H1 (cell line): Measurements from ENCODE around the gene P3H1. TPM values are rescaled to one million over a fixed set of nuclear protein-coding genes. Genes with fewer than 3 reads are reported as not detected.
A peak's percentile ranks its signal among the peaks of the same experiment; 100 is the strongest.

ENCODE experiments used
- CTCF ChIA-PET: fragments of 300-600 bp; sonication (Branson Sonifier 250); formaldehyde crosslinking; loops from one replicate; lab custom pipeline; 2021; ENCODE audit not compliant: partially characterized antibody; lab: Charles Lee
- POLR2A ChIA-PET: fragments of 300-600 bp; sonication (Branson Sonifier 250); formaldehyde crosslinking; loops from one replicate; lab custom pipeline; 2021; ENCODE audit warnings: inconsistent platforms; ENCODE audit not compliant: partially characterized antibody; lab: Charles Lee
- DNase-seq, 2 experiments: peaks; one replicate each; pipeline versions ENCODE4 v3.0.0 to v3.0.0-alpha.2; 2010 to 2022; ENCODE audit warnings: low spot score in 2 of 2, low read depth in 1 of 2, mixed read lengths in 1 of 2
- FAIRE-seq: peaks from 2 replicates; lab custom pipeline; 2011; peaks lifted over from hg19 to GRCh38; lab: Jason Lieb, UNC
- H2AFZ ChIP-seq: 2 replicates; pipeline ENCODE4 v1.8.1; 2012; ENCODE audit warnings: low read length, inconsistent platforms
- H2AK5ac ChIP-seq: 2 replicates; pipeline ENCODE4 v1.6.1; 2013; ENCODE audit warnings: low read depth, low read length
- H2BK120ac ChIP-seq: replicated peaks from 2 replicates; pipeline ENCODE3; 2013; ENCODE audit warnings: low read depth, low read length, inconsistent platforms
- H2BK12ac ChIP-seq: 2 replicates; pipeline ENCODE4 v1.6.1; 2013; ENCODE audit warnings: low read depth, low read length
- H2BK15ac ChIP-seq: 2 replicates; pipeline ENCODE4 v1.6.1; 2013; ENCODE audit warnings: low read length
- H2BK20ac ChIP-seq: 2 replicates; pipeline ENCODE4 v1.6.1; 2013; ENCODE audit warnings: low read length
- H2BK5ac ChIP-seq: 2 replicates; pipeline ENCODE4 v1.6.1; 2013; ENCODE audit warnings: low read depth, low read length
- H3K14ac ChIP-seq: 2 replicates; pipeline ENCODE4 v1.6.1; 2013; ENCODE audit warnings: inconsistent platforms; ENCODE audit not compliant: insufficient read length
- H3K18ac ChIP-seq: 2 replicates; pipeline ENCODE4 v1.6.1; 2013; ENCODE audit warnings: low read length; ENCODE audit errors: extremely low read depth
- H3K23ac ChIP-seq: 2 replicates; pipeline ENCODE4 v1.6.1; 2013; ENCODE audit warnings: inconsistent platforms; ENCODE audit not compliant: insufficient read length
- H3K23me2 ChIP-seq: 2 replicates; pipeline ENCODE4 v1.6.1; 2013; ENCODE audit warnings: low read depth, low read length
- H3K27ac ChIP-seq: 2 replicates; pipeline ENCODE4 v1.6.1; 2011; ENCODE audit warnings: low read depth, low read length, inconsistent platforms
- H3K27me3 ChIP-seq, 4 experiments: replicated peaks in 1 of 4; 1 replicate in 1 of 4; 2 replicates in 3 of 4; pipeline versions ENCODE4 v1.6.1 to v1.8.1; 2011 to 2013; ENCODE audit warnings: low read length in 3 of 4, mild to moderate bottlenecking in 3 of 4, inconsistent platforms in 2 of 4, mixed read lengths in 2 of 4, moderate library complexity in 1 of 4; ENCODE audit not compliant: control insufficient read depth in 3 of 4, insufficient read depth in 3 of 4; ENCODE audit errors: extremely low read depth in 1 of 4
- H3K36me3 ChIP-seq, 4 experiments: 2 replicates each; pipeline versions ENCODE4 v1.6.1 to v1.8.1; 2011 to 2013; ENCODE audit warnings: mild to moderate bottlenecking in 4 of 4, low read length in 3 of 4, moderate library complexity in 2 of 4, control low read depth in 1 of 4, inconsistent platforms in 1 of 4; ENCODE audit not compliant: insufficient read depth in 4 of 4, control insufficient read depth in 2 of 4
- H3K4ac ChIP-seq: replicated peaks from 2 replicates; pipeline ENCODE3; 2013; ENCODE audit warnings: low read length, low read depth, mixed read lengths, inconsistent platforms; ENCODE audit not compliant: insufficient read length
- H3K4me1 ChIP-seq, 4 experiments: replicated peaks in 1 of 4; 1 replicate in 1 of 4; 2 replicates in 3 of 4; pipeline versions ENCODE4 v1.6.1 to v1.8.1; 2011 to 2013; ENCODE audit warnings: low read length in 3 of 4, inconsistent platforms in 2 of 4, mixed read lengths in 1 of 4; ENCODE audit not compliant: insufficient read depth in 4 of 4, control insufficient read depth in 3 of 4
- H3K4me2 ChIP-seq, 2 experiments: 2 replicates each; pipeline versions ENCODE4 v1.6.1 to v1.8.1; 2011 to 2013; ENCODE audit warnings: low read depth in 2 of 2, low read length in 2 of 2, control low read depth in 1 of 2, inconsistent platforms in 1 of 2, mild to moderate bottlenecking in 1 of 2; ENCODE audit not compliant: insufficient read depth in 1 of 2
- H3K4me3 ChIP-seq, 4 experiments: fragments of 200-600, 300-600 bp in 1 of 4; sonication (generic), shearing (Covaris generic), sonication (Bioruptor Twin) in 1 of 4; 2 replicates each; pipeline versions ENCODE4 v1.5.1 to v1.8.1; 2011 to 2016; ENCODE audit warnings: low read length in 4 of 4, low read depth in 3 of 4, control low read depth in 2 of 4, inconsistent platforms in 2 of 4, mild to moderate bottlenecking in 2 of 4, mixed read lengths in 1 of 4, moderate library complexity in 1 of 4; ENCODE audit not compliant: insufficient read depth in 2 of 4; ENCODE audit errors: extremely low read depth in 1 of 4
- H3K56ac ChIP-seq: replicated peaks from 2 replicates; pipeline ENCODE3; 2013; ENCODE audit warnings: low read depth, mild to moderate bottlenecking, mixed read lengths, low read length, inconsistent platforms; ENCODE audit not compliant: insufficient read length
- H3K79me1 ChIP-seq: 2 replicates; pipeline ENCODE4 v1.6.1; 2013; ENCODE audit warnings: low read depth, low read length, control low read depth
- H3K79me2 ChIP-seq, 2 experiments: 2 replicates each; pipeline versions ENCODE4 v1.6.1 to v1.8.1; 2012 to 2013; ENCODE audit warnings: low read length in 2 of 2, mild to moderate bottlenecking in 2 of 2, inconsistent platforms in 1 of 2; ENCODE audit not compliant: insufficient read depth in 2 of 2, control insufficient read depth in 1 of 2
- H3K9ac ChIP-seq, 4 experiments: replicated peaks in 1 of 4; 1 replicate in 1 of 4; 2 replicates in 3 of 4; pipeline versions ENCODE4 v1.6.1 to v1.8.1; 2011 to 2013; ENCODE audit warnings: low read depth in 3 of 4, low read length in 3 of 4, control low read depth in 2 of 4, mild to moderate bottlenecking in 2 of 4, moderate library complexity in 2 of 4, inconsistent platforms in 1 of 4; ENCODE audit errors: extremely low read depth in 1 of 4
- H3K9me3 ChIP-seq, 2 experiments: 2 replicates each; pipeline versions ENCODE4 v1.6.1 to v1.8.1; 2012 to 2013; ENCODE audit warnings: mild to moderate bottlenecking in 2 of 2, moderate library complexity in 2 of 2, control low read depth in 1 of 2, inconsistent platforms in 1 of 2, low read depth in 1 of 2, low read length in 1 of 2, mixed read lengths in 1 of 2; ENCODE audit not compliant: insufficient read depth in 2 of 2
- H4K20me1 ChIP-seq, 2 experiments: replicated peaks in 1 of 2; 2 replicates each; pipeline versions ENCODE3 to v1.8.1; 2011 to 2013; ENCODE audit warnings: inconsistent platforms in 2 of 2, low read length in 2 of 2, mild to moderate bottlenecking in 1 of 2; ENCODE audit not compliant: insufficient read depth in 2 of 2, control insufficient read depth in 1 of 2
- H4K5ac ChIP-seq: 2 replicates; pipeline ENCODE4 v1.6.1; 2013; ENCODE audit warnings: low read length, low read depth, mixed read lengths, inconsistent platforms; ENCODE audit not compliant: insufficient read length
- H4K8ac ChIP-seq: 2 replicates; pipeline ENCODE4 v1.8.0; 2013; ENCODE audit warnings: mild to moderate bottlenecking, moderate library complexity, low read length, inconsistent platforms; ENCODE audit not compliant: insufficient read depth; ENCODE audit errors: extremely low read depth
- H4K91ac ChIP-seq: replicated peaks from 2 replicates; pipeline ENCODE3; 2013; ENCODE audit warnings: low read length, mixed read lengths, inconsistent platforms; ENCODE audit not compliant: insufficient read length
- CTBP2 ChIP-seq: IDR thresholded peaks from 2 replicates; pipeline ENCODE4 v1.7.0; 2011; ENCODE audit warnings: borderline replicate concordance, mild to moderate bottlenecking, moderate library complexity, mixed read lengths, low read length; ENCODE audit not compliant: insufficient read depth, insufficient read length
- EGR1 ChIP-seq: IDR thresholded peaks from 2 replicates; pipeline ENCODE4 v1.6.1; 2011; ENCODE audit warnings: low read depth, low read length, borderline replicate concordance
- KDM1A ChIP-seq: fragments of 200-600, 300-600 bp; sonication (generic); IDR thresholded peaks from 2 replicates; pipeline ENCODE4 v1.7.1; 2016; ENCODE audit warnings: mild to moderate bottlenecking, low read length, borderline replicate concordance
- MAFK ChIP-seq: IDR thresholded peaks from 2 replicates; pipeline ENCODE4 v1.6.1; 2012; ENCODE audit warnings: low read depth, mild to moderate bottlenecking, improper control_type of control experiment, low read length
- POLR2AphosphoS5 ChIP-seq: IDR thresholded peaks from 2 replicates; pipeline ENCODE4 v1.6.1; 2011; ENCODE audit warnings: low read depth, low read length
- SAP30 ChIP-seq: fragments of 300-600 bp; sonication (generic); IDR thresholded peaks from 2 replicates; pipeline ENCODE4 v1.7.1; 2012; ENCODE audit warnings: low read length, moderate library complexity, mild to moderate bottlenecking, inconsistent platforms; ENCODE audit not compliant: insufficient read depth, insufficient replicate concordance
- SP2 ChIP-seq: IDR thresholded peaks from 2 replicates; pipeline ENCODE4 v1.6.1; 2012; ENCODE audit warnings: mild to moderate bottlenecking, low read length, inconsistent platforms
- SUZ12 ChIP-seq: fragments of 200-600 bp; sonication (generic); IDR thresholded peaks from 2 replicates; pipeline ENCODE4 v1.6.1; 2012; ENCODE audit warnings: mild to moderate bottlenecking, inconsistent platforms, low read length, moderate library complexity, mixed read lengths
- YY1 ChIP-seq: IDR thresholded peaks from 2 replicates; pipeline ENCODE4 v1.6.1; 2011; ENCODE audit warnings: low read depth, mild to moderate bottlenecking, low read length
- WGBS, 2 experiments: shearing (Covaris generic) in 1 of 2; methylation state at CpG; one replicate each; pipeline versions ENCODE4 v1.1.6 to v1.1.7; 2013 to 2015; ENCODE audit warnings: low lambda C conversion rate in 2 of 2, mixed read lengths in 2 of 2, inconsistent platforms in 1 of 2, low coverage in 1 of 2, missing lambda C conversion rate in 1 of 2; ENCODE audit not compliant: insufficient replicate concordance in 2 of 2, insufficient coverage in 1 of 2, insufficient read length in 1 of 2; ENCODE audit errors: extremely low coverage in 1 of 2, missing lambda C conversion rate in 1 of 2; 5-methylcytosine and 5-hydroxymethylcytosine counted together
- polyA plus RNA-seq, 7 experiments: library from polyadenylated mRNA; depleted of rRNA in 3 of 7; stranded (reverse) in 5 of 7; unstranded in 2 of 7; fragments of >200 nt in 5 of 7; fragments of 200-250 nt in 2 of 7; gene quantifications; 1 replicate in 5 of 7; 2 replicates in 1 of 7; 4 replicates in 1 of 7; pipeline versions ENCODE4 v1.2.1 to v1.2.3, GENCODE V29; 2011 to 2013; ENCODE audit warnings: missing spikeins in 2 of 7, mixed read lengths in 2 of 7
- total RNA-seq: library from RNA; stranded (reverse); fragmentation: NEBNext Ultra II Directional; extraction: Animal tissue kit (Norgen Biotek cat#: 25700); gene quantifications from 2 replicates; pipeline ENCODE4 v1.2.1, GENCODE V29; 2021
- TF ChIP-seq, protein P1 (sequence below): IDR thresholded peaks from 2 replicates; pipeline ENCODE4 v1.6.1; 2012; ENCODE audit warnings: inconsistent platforms
- TF ChIP-seq, protein P2 (sequence below), 3 experiments: IDR thresholded peaks; 1 replicate in 2 of 3; 2 replicates in 1 of 3; pipeline versions ENCODE4 v1.5.1 to v1.6.1; 2011; ENCODE audit warnings: low read length in 3 of 3, mild to moderate bottlenecking in 3 of 3, inconsistent platforms in 2 of 3, low read depth in 1 of 3, moderate library complexity in 1 of 3; ENCODE audit not compliant: insufficient read depth in 1 of 3; ENCODE audit errors: control extremely low read depth in 1 of 3

The P3H1 gene
- total and polyA plus RNA-seq, 2 of the 8 experiments (the other 6 are each of a cell fraction or from before 2014, with no cell fraction given) = 58.4 to 87.5 TPM

DNA sequence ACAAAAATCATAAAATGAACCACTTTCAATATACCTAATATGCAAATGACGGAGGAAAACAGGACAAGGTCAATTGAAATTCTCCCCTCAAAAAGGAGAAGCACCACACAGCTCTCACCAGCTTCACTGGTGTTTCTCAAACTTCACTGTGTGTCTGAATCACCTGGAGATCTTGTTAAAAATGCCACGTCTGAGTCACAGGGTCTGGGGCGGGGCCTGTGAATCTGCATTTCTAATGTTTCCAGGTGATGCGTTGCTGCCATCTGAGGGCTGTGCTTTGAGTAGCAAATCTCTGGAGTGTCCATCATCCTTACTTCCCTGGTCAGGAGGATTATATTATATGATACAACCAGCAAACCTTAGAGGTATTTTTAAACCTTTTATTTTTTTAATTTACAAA lies 35.8 kb downstream of the P3H1 start:
- ChIA-PET POLR2A (interaction anchor here (1.6 kb wide), 1 partner anchor 14 kb away, joined by 5 read pairs; no protein-coding TSS in a partner anchor), CTCF (interaction anchor here (0.7 to 1.5 kb wide), 8 partner anchors 14 to 951 kb away, joined by 3 to 6 read pairs (median 3); no protein-coding TSS in a partner anchor)
- H3K56ac ChIP-seq = no peak overlapping the region
- H3K79me2 ChIP-seq = no peaks in the 10 kb centered on the region
- H3K79me1 ChIP-seq = no peaks in the 10 kb centered on the region
- peak in 1 of 2 experiments; percentile 58 for DNase-seq
- no peak overlapping the region for H2BK20ac ChIP-seq
- H3K4me2 ChIP-seq = no peak overlapping the region
- H2BK12ac ChIP-seq = no peak overlapping the region
- H3K23ac ChIP-seq = no peak overlapping the region
- no peak overlapping the region for H3K18ac ChIP-seq
- no peaks in the 10 kb centered on the region for H3K27me3 ChIP-seq
- no peaks in the 10 kb centered on the region for H3K9me3 ChIP-seq
- H3K14ac ChIP-seq = no peak overlapping the region
- FAIRE-seq = no peak
- no peak overlapping the region for H3K9ac ChIP-seq
- H3K23me2 ChIP-seq = no peaks in the 10 kb centered on the region
- H2BK120ac ChIP-seq = no peak overlapping the region
- no peak overlapping the region for H2AFZ ChIP-seq
- no peak overlapping the region for H2BK15ac ChIP-seq
- H4K20me1 ChIP-seq = peaks cover 0 to 3% of the 10 kb centered on the region in 2 experiments
- H3K4me1 ChIP-seq = peaks cover 0 to 3% (median 0%) of the 10 kb centered on the region in 4 experiments; a peak in 1 of 7 replicates
- no peak overlapping the region for H4K8ac ChIP-seq
- H3K4me3 ChIP-seq = no peak overlapping the region
- H3K27ac ChIP-seq = no peak overlapping the region
- H4K5ac ChIP-seq = no peak overlapping the region
- no peak overlapping the region for H4K91ac ChIP-seq
- no peak overlapping the region for H3K4ac ChIP-seq
- WGBS, 2 experiments = 51% methylated on average over 4 of the region's 4 CpGs; no CpG with 5 or more reads in 1 of the 2 experiments
- H2AK5ac ChIP-seq = no peak overlapping the region
- H3K36me3 ChIP-seq = no peaks in the 10 kb centered on the region
- no peak overlapping the region for H2BK5ac ChIP-seq
- TF ChIP-seq MAFK = no peak
- no peak for TF ChIP-seq POLR2AphosphoS5
- no peak for TF ChIP-seq EGR1
- TF ChIP-seq, protein P1, sequence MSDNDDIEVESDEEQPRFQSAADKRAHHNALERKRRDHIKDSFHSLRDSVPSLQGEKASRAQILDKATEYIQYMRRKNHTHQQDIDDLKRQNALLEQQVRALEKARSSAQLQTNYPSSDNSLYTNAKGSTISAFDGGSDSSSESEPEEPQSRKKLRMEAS = no peak
- no peak for TF ChIP-seq SP2
- TF ChIP-seq, protein P2, sequence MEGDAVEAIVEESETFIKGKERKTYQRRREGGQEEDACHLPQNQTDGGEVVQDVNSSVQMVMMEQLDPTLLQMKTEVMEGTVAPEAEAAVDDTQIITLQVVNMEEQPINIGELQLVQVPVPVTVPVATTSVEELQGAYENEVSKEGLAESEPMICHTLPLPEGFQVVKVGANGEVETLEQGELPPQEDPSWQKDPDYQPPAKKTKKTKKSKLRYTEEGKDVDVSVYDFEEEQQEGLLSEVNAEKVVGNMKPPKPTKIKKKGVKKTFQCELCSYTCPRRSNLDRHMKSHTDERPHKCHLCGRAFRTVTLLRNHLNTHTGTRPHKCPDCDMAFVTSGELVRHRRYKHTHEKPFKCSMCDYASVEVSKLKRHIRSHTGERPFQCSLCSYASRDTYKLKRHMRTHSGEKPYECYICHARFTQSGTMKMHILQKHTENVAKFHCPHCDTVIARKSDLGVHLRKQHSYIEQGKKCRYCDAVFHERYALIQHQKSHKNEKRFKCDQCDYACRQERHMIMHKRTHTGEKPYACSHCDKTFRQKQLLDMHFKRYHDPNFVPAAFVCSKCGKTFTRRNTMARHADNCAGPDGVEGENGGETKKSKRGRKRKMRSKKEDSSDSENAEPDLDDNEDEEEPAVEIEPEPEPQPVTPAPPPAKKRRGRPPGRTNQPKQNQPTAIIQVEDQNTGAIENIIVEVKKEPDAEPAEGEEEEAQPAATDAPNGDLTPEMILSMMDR (IDR thresholded peaks at IDR 0.05; ENCODE audit: control extremely low read depth in 1 of 3, insufficient read depth in 1 of 3, low read depth in 1 of 3, low read length in 3 of 3) = peak in 2 of 3 experiments; percentile 45 to 46; a peak in 3 of 4 replicates
- no peak for TF ChIP-seq YY1
- no peak for TF ChIP-seq CTBP2
- no peak for TF ChIP-seq KDM1A
- no peak for TF ChIP-seq SAP30
- no peak for TF ChIP-seq SUZ12
